GM12865 (cell line): ENCODE measurements around the gene MYG1.

Experiments
- DNase-seq: peaks from one replicate; pipeline ENCODE4 v3.0.0; 2010; ENCODE audit warnings: low read depth
- H3K4me3 ChIP-seq: 2 replicates; pipeline ENCODE4 v1.5.1; 2011; ENCODE audit warnings: mild to moderate bottlenecking, low read depth, low read length, control low read depth
- CTCF ChIP-seq: IDR thresholded peaks from 2 replicates; pipeline ENCODE4 v1.5.1; 2011; ENCODE audit warnings: low read length, control low read depth, low read depth, inconsistent platforms; ENCODE audit not compliant: insufficient read depth; ENCODE audit errors: missing control alignments

The MYG1 gene

GRCh38 chr12:53258541-53259539, 40.7 kb upstream of the MYG1 start:
- no peak overlapping the region for H3K4me3 ChIP-seq
- DNase-seq = no peak
- no peak for TF ChIP-seq CTCF

- DNase-seq = no peak
- H3K4me3 ChIP-seq = no peak overlapping the region
- no peak for TF ChIP-seq CTCF
Measured at GRCh38 chr12:53259891-53260290, 39.6 kb upstream of the MYG1 start.

GRCh38 chr12:53265783-53266182, 33.7 kb upstream of the MYG1 start:
- no peak for TF ChIP-seq CTCF
- H3K4me3 ChIP-seq = no peak overlapping the region
- DNase-seq = no peak

- peak overlapping the region; percentile 96 for H3K4me3 ChIP-seq
- no peak for TF ChIP-seq CTCF
- no peak for DNase-seq
Measured at GRCh38 chr12:53267306-53267998, 32.0 kb upstream of the MYG1 start.

- H3K4me3 ChIP-seq = peak within 1 kb of the TSS; percentile 96
- TF ChIP-seq CTCF = peak; percentile 43
- DNase-seq = peak; percentile 92
Measured at GRCh38 chr12:53267999-53268629, 31.4 kb upstream of the MYG1 start, which contains the start of gene ESPL1. TSS of gene ESPL1 (plus strand) at chr12:53268299. CDS start at chr12:53268767, 468 bp downstream.

- DNase-seq = no peak
- H3K4me3 ChIP-seq = peak overlapping the region; percentile 96
- TF ChIP-seq CTCF = no peak
Measured at GRCh38 chr12:53268630-53269562, 30.6 kb upstream of the MYG1 start.
